SK-N-MC (cell line): ENCODE data around the gene TMEM52.

Source experiments
- EZH2 ChIP-seq: fragments of 200-600 bp; sonication (generic); IDR thresholded peaks from one replicate; pipeline ENCODE4 v1.6.1; 2017; ENCODE audit warnings: antibody characterized with exemption
- FOXP2 ChIP-seq: optimal IDR thresholded peaks from 2 replicates; pipeline ENCODE3; 2011; ENCODE audit warnings: mild to moderate bottlenecking, moderate library complexity; ENCODE audit not compliant: insufficient read depth; ENCODE audit errors: extremely low read length, control extremely low read depth
- POLR2AphosphoS5 ChIP-seq: IDR thresholded peaks from 2 replicates; pipeline ENCODE4 v1.6.1; 2012; ENCODE audit warnings: mild to moderate bottlenecking, low read depth, low read length, borderline replicate concordance

- TF ChIP-seq EZH2 (no peak), POLR2AphosphoS5 (no peak), FOXP2 (no peak)
Observed at GRCh38 chr1:1964811-1965210, 45.7 kb upstream of the TMEM52 start.
